Kidney epithelial cell (primary cell): Measurements from ENCODE around the gene NOP16. TPM values are rescaled to one million over a fixed set of nuclear protein-coding genes. Genes with fewer than 3 reads are reported as not detected.

ENCODE experiments used
- DNase-seq: peaks from one replicate; pipeline ENCODE4 v3.0.0-alpha.2; 2010; ENCODE audit warnings: low read depth
- H3K27me3 ChIP-seq: 2 replicates; pipeline ENCODE4 v1.6.0; 2011; ENCODE audit warnings: low read length; ENCODE audit not compliant: control insufficient read depth, insufficient read depth
- H3K36me3 ChIP-seq: 2 replicates; pipeline ENCODE4 v1.5.1; 2011; ENCODE audit warnings: low read length; ENCODE audit not compliant: control insufficient read depth, insufficient read depth
- H3K4me3 ChIP-seq: 2 replicates; pipeline ENCODE4 v1.5.1; 2011; ENCODE audit warnings: low read depth, mild to moderate bottlenecking, control low read depth, low read length
- CTCF ChIP-seq: IDR thresholded peaks from 2 replicates; pipeline ENCODE4 v1.5.1; 2011; ENCODE audit warnings: mild to moderate bottlenecking, moderate library complexity, low read length, control low read depth, inconsistent platforms; ENCODE audit not compliant: insufficient read depth, poor library complexity, severe bottlenecking
- total RNA-seq: library from RNA; depleted of rRNA; stranded (reverse); fragments of >200 nt; gene quantifications from 2 replicates; pipeline ENCODE4 v1.2.3, GENCODE V29; 2015

Gene NOP16
- total RNA-seq, 1 donor from 2014 or later = 17.8 TPM

- DNase-seq = no peak
Measured at GRCh38 chr5:176337913-176338312, 50.5 kb downstream of the NOP16 start.

DNA sequence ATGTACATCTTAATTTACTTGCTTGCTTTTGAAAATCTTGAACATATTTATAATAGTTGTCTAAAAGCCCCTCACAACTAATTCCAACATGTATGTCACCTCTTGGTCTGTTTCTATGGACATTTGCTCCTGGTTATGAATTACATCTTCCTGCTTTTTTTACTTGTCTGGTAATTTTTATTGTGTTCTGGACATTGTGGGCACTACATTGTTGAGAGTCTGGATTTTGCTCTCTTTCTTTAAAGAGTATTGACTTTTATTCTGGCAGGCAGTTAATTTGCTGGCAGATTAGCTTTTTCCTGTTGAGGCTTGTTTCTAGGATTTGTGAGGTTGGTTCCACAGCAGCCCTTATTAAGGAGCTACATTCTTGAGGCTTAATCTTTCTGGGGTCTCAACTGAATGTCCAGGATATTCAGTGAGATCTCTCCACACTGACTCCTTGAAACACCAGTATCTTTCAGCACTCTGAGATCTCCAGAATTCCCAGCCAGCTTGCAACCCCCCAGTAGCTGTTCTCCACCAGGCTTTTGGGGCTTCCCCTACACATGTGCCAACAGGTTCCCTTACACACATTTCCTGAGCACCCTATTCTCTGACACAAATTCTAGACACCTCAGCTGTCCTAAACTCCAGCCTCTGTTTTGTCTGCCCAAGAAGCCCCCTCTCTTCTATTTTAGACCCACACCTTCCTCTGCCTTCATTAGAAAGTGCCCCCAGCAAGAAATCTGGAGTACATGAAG lies 54.2 kb downstream of the NOP16 start:
- no peak for DNase-seq
- no peak for TF ChIP-seq CTCF
- Histone ChIP-seq H3K4me3 (no peak overlapping the region), H3K36me3 (peaks cover 2% of the 10 kb centered on the region), H3K27me3 (no peaks in the 10 kb centered on the region)

More at GRCh38 chr5:176337913-176338312, 50.5 kb downstream of the NOP16 start:
- Histone ChIP-seq H3K4me3 (no peak overlapping the region), H3K27me3 (no peaks in the 10 kb centered on the region), H3K36me3 (peaks cover 2% of the 10 kb centered on the region)
- no peak for TF ChIP-seq CTCF

Other genes with a start within 250 kb of the NOP16 start
- gene SIMC1, start 150.2 kb downstream of the NOP16 start, total RNA-seq = 11.5 and 15.7 TPM in 2 replicates
- gene KIAA1191, start 26.8 kb downstream of the NOP16 start, total RNA-seq = 92.4 and 112 TPM in 2 replicates
- 8.8 and 18.5 TPM in 2 replicates for gene ARL10, start 23.1 kb downstream of the NOP16 start, total RNA-seq
- gene HIGD2A, start 153 bp upstream of the NOP16 start, total RNA-seq = 139 and 161 TPM in 2 replicates
- gene CLTB, start 27.9 kb upstream of the NOP16 start, total RNA-seq = 163 and 172 TPM in 2 replicates
- gene FAF2, start 59.8 kb upstream of the NOP16 start, total RNA-seq = 44.4 and 45.5 TPM in 2 replicates
- gene RNF44, start 148.8 kb upstream of the NOP16 start, total RNA-seq = 31.2 and 36.6 TPM in 2 replicates
- gene CDHR2, start 160.7 kb upstream of the NOP16 start, total RNA-seq = 0.08 and 0.21 TPM in 2 replicates
- gene GPRIN1, start 221.6 kb upstream of the NOP16 start, total RNA-seq = 17.3 and 19.9 TPM in 2 replicates
- not detected in 2 replicates for gene SNCB, start 241.9 kb upstream of the NOP16 start, total RNA-seq
- not detected in 2 replicates for gene EIF4E1B, start 242.1 kb upstream of the NOP16 start, total RNA-seq